IPS-11a (cell line): ENCODE data around the gene PTPRN.
"Not testable (repeated sequence)": the region's sequence is repeated elsewhere in the genome, so short reads cannot be mapped to it uniquely, and the experiment has no call there.

Experiments used
- H3K4me3 ChIP-seq: one replicate; pipeline ENCODE4 v1.5.1; 2013; ENCODE audit warnings: low read depth, low read length, control low read depth

The PTPRN gene

DNA sequence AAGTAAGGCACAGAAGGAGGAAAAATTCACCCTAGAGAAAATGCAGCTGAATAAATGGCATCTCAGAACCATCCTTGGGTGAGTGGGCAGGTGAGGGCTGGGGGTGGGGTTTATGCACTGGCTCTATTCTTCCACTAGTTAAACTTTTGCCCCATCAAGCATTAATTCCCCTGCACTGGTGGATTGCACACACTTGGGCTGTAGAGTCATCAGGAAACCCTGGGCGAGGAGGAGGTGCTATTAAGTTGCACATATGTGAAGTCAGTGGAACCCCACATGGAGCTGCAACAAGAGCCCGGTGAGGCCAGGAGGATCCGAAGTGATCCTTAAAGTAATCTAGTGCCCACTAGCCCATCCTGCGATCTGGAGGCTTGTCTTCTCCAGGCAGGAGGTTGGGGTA lies 36.8 kb downstream of the PTPRN start:
- H3K4me3 ChIP-seq: no peak overlapping the region

- no peak overlapping the region for H3K4me3 ChIP-seq
Measured at GRCh38 chr2:219271021-219271420, 38.2 kb downstream of the PTPRN start.

DNA sequence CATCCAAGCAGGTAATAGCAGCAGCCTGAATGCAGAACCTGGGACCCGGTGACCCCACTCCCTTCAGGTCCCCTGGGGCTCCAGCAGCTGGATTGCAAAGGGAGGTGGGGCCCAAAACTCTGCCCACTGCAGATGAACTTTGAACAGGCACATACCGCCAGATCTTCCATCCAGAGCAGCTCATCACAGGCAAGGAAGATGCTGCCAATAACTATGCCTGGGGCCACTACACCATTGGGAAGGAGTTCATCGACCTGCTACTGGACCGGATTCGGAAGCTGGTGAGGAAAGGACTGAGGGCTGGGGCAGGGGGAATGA lies 39.2 kb downstream of the PTPRN start:
- H3K4me3 ChIP-seq: no peak overlapping the region

DNA sequence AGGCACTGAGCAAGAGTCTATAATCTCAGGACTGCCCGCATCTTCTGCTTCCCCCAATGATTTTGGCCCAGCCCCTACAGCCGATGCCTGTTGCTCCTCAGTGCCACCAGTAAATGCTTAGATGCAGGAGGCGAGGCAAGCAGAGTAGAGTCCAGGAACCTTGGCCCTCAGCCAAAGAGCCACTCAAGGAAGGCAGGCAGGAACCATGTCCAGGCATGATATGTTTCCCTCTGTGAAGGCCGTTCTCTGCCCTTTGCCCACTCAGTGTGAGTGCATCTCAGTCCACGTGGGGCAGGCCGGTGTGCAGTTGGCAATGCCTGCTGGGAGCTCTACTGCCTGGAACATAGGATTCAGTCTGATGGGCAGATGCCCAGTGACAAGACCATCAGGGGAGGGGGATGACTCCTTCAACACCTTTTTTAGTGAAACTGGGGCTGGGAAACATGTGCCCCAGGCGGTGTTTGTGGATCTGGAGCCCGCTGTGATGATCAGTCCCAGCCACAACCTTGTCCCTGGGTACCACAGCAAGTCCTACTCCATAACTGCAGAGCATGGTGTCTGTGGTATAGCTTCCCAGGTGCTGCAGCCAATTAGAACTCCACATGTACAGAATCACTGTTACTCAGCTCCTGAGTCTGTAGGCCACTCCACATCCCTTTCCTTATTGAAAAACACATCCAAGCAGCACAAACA lies 39.7 kb downstream of the PTPRN start:
- H3K4me3 ChIP-seq: no peak overlapping the region

GRCh38 chr2:219268294-219268693 lies 40.9 kb downstream of the PTPRN start:
- no peak overlapping the region for H3K4me3 ChIP-seq

DNA sequence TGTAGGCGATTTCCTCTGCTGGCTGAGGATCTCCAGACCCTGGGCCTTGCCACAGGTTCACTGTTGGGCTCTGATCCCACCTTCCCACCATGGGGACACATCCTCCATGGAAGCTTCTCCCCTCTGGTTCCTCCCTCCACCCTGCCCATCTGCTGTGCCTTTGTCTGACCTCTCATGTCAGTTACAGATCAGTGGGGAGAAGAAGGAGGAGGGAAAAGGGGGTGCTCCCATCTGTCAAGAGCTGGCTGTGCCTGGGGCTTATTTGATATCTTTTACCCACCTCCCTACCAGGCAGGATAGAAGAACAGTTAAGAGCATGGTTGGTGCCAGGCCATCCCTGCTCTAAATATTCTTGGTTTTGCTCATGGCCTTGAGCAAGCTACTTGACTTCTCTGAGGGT lies 42.3 kb downstream of the PTPRN start:
- no peak overlapping the region for H3K4me3 ChIP-seq

GRCh38 chr2:219266232-219266631 lies 43.0 kb downstream of the PTPRN start:
- no peak overlapping the region for H3K4me3 ChIP-seq

GRCh38 chr2:219261024-219261855 lies 48.0 kb downstream of the PTPRN start:
- H3K4me3 ChIP-seq: no peak overlapping the region

- not testable (repeated sequence) for H3K4me3 ChIP-seq
Measured at GRCh38 chr2:219258942-219259341, 50.3 kb downstream of the PTPRN start.

- H3K4me3 ChIP-seq: no peak overlapping the region
Measured at GRCh38 chr2:219254590-219255201, 54.5 kb downstream of the PTPRN start.

- peak within 1 kb of the TSS; percentile 53 for H3K4me3 ChIP-seq
Measured at GRCh38 chr2:219253753-219254589, 55.2 kb downstream of the PTPRN start, which contains the start of gene TUBA4A. TUBA4A (minus strand) TSS chr2:219253918; CDS start chr2:219253858, 60 bp downstream.

GRCh38 chr2:219252900-219253752 lies 56.1 kb downstream of the PTPRN start, which contains the start of gene TUBA4B:
TUBA4B (plus strand) TSS chr2:219253243; CDS start chr2:219253408, 165 bp downstream.
- H3K4me3 ChIP-seq: peak within 1 kb of the TSS; percentile 53

GRCh38 chr2:219252570-219252899 lies 56.7 kb downstream of the PTPRN start:
- H3K4me3 ChIP-seq: peak overlapping the region; percentile 53

GRCh38 chr2:219252084-219252483 lies 57.1 kb downstream of the PTPRN start:
- no peak overlapping the region for H3K4me3 ChIP-seq

- no peak overlapping the region for H3K4me3 ChIP-seq
Measured at GRCh38 chr2:219251656-219252055, 57.5 kb downstream of the PTPRN start.

DNA sequence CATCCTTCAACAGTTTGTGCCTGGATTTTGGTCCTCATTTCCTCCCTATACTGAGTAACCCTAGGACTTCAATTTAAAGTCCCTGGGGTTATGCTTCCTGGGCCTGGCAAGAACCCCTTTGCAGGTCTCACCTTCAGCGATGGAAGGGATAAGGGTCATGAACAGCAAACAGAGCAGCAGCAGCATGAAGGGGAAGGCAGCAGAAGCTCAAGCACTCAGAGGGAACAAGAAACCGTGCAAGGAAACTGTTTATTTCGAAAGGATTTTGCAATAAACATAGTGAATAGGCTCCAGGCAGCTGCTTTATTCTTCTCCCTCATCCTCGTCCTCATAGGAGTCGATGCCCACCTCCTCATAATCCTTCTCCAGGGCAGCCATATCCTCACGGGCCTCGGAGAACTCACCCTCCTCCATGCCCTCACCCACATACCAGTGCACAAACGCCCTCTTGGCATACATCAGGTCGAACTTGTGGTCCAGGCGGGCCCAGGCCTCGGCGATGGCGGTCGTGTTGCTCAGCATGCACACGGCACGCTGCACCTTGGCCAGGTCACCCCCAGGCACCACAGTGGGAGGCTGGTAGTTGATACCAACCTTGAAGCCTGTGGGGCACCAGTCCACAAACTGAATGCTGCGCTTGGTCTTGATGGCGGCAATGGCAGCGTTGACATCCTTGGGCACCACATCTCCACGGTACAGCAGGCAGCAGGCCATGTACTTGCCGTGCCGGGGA lies 59.0 kb downstream of the PTPRN start:
- no peak overlapping the region for H3K4me3 ChIP-seq

GRCh38 chr2:219249203-219249980 lies 59.8 kb downstream of the PTPRN start:
- H3K4me3 ChIP-seq: no peak overlapping the region

- no peak overlapping the region for H3K4me3 ChIP-seq
Measured at GRCh38 chr2:219248845-219249202, 60.4 kb downstream of the PTPRN start.
